HepG2 (cell line): ENCODE results near the gene BATF2. TPM values are rescaled to one million over a fixed set of nuclear protein-coding genes. Genes with fewer than 3 reads are reported as not detected.

Source experiments
- CENPT ChIP-seq: sonication (generic); formaldehyde crosslinking; IDR thresholded peaks from 2 replicates; pipeline ENCODE4 v1.8.0; 2022; ENCODE audit warnings: low read depth, mild to moderate bottlenecking, moderate library complexity, missing genetic modification reagents
- DNMT1 ChIP-seq: sonication (generic); formaldehyde crosslinking; IDR thresholded peaks from 2 replicates; pipeline ENCODE4 v1.5.1; 2020; ENCODE audit warnings: mild to moderate bottlenecking, missing genetic modification reagents
- ESRRA ChIP-seq: sonication (generic); formaldehyde crosslinking; IDR thresholded peaks from 2 replicates; pipeline ENCODE4 v1.5.1; 2020; ENCODE audit warnings: mild to moderate bottlenecking, low read depth, missing genetic modification reagents
- GATAD2A ChIP-seq: IDR thresholded peaks from 2 replicates; pipeline ENCODE4 v1.6.1; 2016
- KLF16 ChIP-seq, 2 experiments: sonication (generic) in 1 of 2; formaldehyde crosslinking in 1 of 2; IDR thresholded peaks; 2 replicates each; pipeline versions ENCODE4 v1.6.1 to v1.8.0; 2016 to 2023; ENCODE audit warnings: missing genetic modification reagents in 2 of 2, missing compliant biosample characterization in 1 of 2
- KMT2B ChIP-seq: IDR thresholded peaks from 2 replicates; pipeline ENCODE4 v1.6.1; 2016; ENCODE audit warnings: missing genetic modification reagents, missing compliant biosample characterization
- MEF2D ChIP-seq: sonication (generic); formaldehyde crosslinking; IDR thresholded peaks from 2 replicates; pipeline ENCODE4 v1.5.1; 2020; ENCODE audit warnings: mild to moderate bottlenecking, missing genetic modification reagents
- PAX8 ChIP-seq: sonication (generic); formaldehyde crosslinking; IDR thresholded peaks from 2 replicates; pipeline ENCODE4 v1.8.0; 2022; ENCODE audit warnings: mild to moderate bottlenecking, missing genetic modification reagents, borderline replicate concordance
- RERE ChIP-seq: IDR thresholded peaks from 2 replicates; pipeline ENCODE4 v1.6.1; 2016; ENCODE audit warnings: low read depth, missing genetic modification reagents, missing compliant biosample characterization
- USF2 ChIP-seq, 2 experiments: sonication (generic) in 1 of 2; formaldehyde crosslinking in 1 of 2; IDR thresholded peaks; 2 replicates each; pipeline versions ENCODE4 v1.5.1 to v1.6.1; 2011 to 2020; ENCODE audit warnings: borderline replicate concordance in 1 of 2, low read depth in 1 of 2, low read length in 1 of 2, mild to moderate bottlenecking in 1 of 2, missing genetic modification reagents in 1 of 2, moderate library complexity in 1 of 2
- ZNF24 ChIP-seq: fragments of 450-650 bp; IDR thresholded peaks from 2 replicates; pipeline ENCODE4 v1.6.1; 2017; ENCODE audit warnings: antibody characterized with exemption, mild to moderate bottlenecking
- ZNF574 ChIP-seq: sonication (generic); formaldehyde crosslinking; IDR thresholded peaks from 2 replicates; pipeline ENCODE4 v1.4.0; 2020; ENCODE audit warnings: missing genetic modification reagents
- polyA plus RNA-seq, 8 experiments: library from polyadenylated mRNA; depleted of rRNA in 3 of 8; stranded (reverse) in 7 of 8; unstranded in 1 of 8; fragments of >200 nt; fragmentation: Illumina TruSeq in 4 of 8; extraction: Trizol in 4 of 8; gene quantifications; 2 replicates each; pipeline versions ENCODE4 v1.2.1 to v1.2.3, GENCODE V29; 2011 to 2016; ENCODE audit warnings: low read depth in 4 of 8, missing spikeins in 1 of 8, mixed read lengths in 1 of 8; ENCODE audit not compliant: insufficient read depth in 1 of 8
- total RNA-seq, 5 experiments: library from RNA; depleted of rRNA; stranded (reverse); fragments of >200 nt; fragmentation: Illumina TruSeq; extraction: Trizol; gene quantifications; 2 replicates each; pipeline ENCODE4 v1.2.3, GENCODE V29; 2016; ENCODE audit warnings: low read depth in 1 of 5

BATF2 gene
- total and polyA plus RNA-seq, 2 of the 13 experiments (the other 11 are each of a cell fraction or from before 2014, with no cell fraction given): 2.8 to 3.9 TPM

GRCh38 chr11:64996710-64997380 lies at the start of gene BATF2 (continued):
- TF ChIP-seq RERE (CRISPR knock-in tag) (0 out of 2 replicates have a peak, but pooled peaks have one; percentile 19), PAX8 (no peak), KMT2B (CRISPR knock-in tag) (no peak), KLF16 (CRISPR knock-in tag; IDR thresholded peaks at IDR 0.05) (peak in 1 of 2 experiments; percentile 70; a peak in 1 of 4 replicates), ESRRA (CRISPR knock-in tag) (peak; percentile 74; the same call in 1 of the 2 replicates), CENPT (CRISPR knock-in tag) (no peak), ZNF24 (no peak), USF2 (IDR thresholded peaks at IDR 0.05; ENCODE audit: low read depth, low read length) (peak; percentile 78), USF2 (CRISPR knock-in tag; IDR thresholded peaks at IDR 0.05; ENCODE audit: borderline replicate concordance) (peak; percentile 97), ZNF574 (CRISPR knock-in tag) (peak; percentile 73), DNMT1 (no peak), MEF2D (CRISPR knock-in tag) (peak; percentile 77; the same call in 1 of the 2 replicates), GATAD2A (CRISPR knock-in tag) (peak; percentile 81)
